SK-N-SH treated with all-trans-retinoic acid at 6 μM for 48 hours (cell line): ENCODE measurements around the gene TP53.

ENCODE experiments used
- ATAC-seq: fragments of 200-7000 bp; cut with Tn5 transposase; 3 replicates; pipeline ENCODE4 v1.9.1; 2020; ENCODE audit warnings: mild to moderate bottlenecking, moderate library complexity
- ARNTL ChIP-seq: fragments of 450-650 bp; formaldehyde crosslinking; IDR thresholded peaks from 2 replicates; pipeline ENCODE4 v1.5.0; 2020; ENCODE audit warnings: low read depth, mild to moderate bottlenecking, moderate library complexity, borderline replicate concordance
- BACH2 ChIP-seq: fragments of 250-450 bp; sonication (Bioruptor Pico); IDR thresholded peaks from 2 replicates; pipeline ENCODE4 v1.9.0; 2021; ENCODE audit warnings: mild to moderate bottlenecking, borderline replicate concordance
- CSDC2 ChIP-seq: fragments of 250-450 bp; sonication (Bioruptor Pico); IDR thresholded peaks from 2 replicates; pipeline ENCODE4 v1.5.0; 2020; ENCODE audit warnings: mild to moderate bottlenecking, moderate library complexity
- ESRRG ChIP-seq: fragments of 250-450 bp; sonication (Bioruptor Pico); IDR thresholded peaks from 2 replicates; pipeline ENCODE4 v1.6.1; 2021; ENCODE audit warnings: mild to moderate bottlenecking
- ISL1 ChIP-seq: fragments of 250-450 bp; sonication (Bioruptor Pico); IDR thresholded peaks from 2 replicates; pipeline ENCODE4 v2.1.2; 2022; ENCODE audit warnings: mild to moderate bottlenecking, moderate library complexity
- OSR1 ChIP-seq: fragments of 250-450 bp; sonication (Bioruptor Pico); IDR thresholded peaks from 2 replicates; pipeline ENCODE4 v1.8.0; 2022; ENCODE audit warnings: moderate library complexity, mild to moderate bottlenecking, inconsistent platforms
- PPARA ChIP-seq: fragments of 250-450 bp; sonication (Bioruptor Pico); IDR thresholded peaks from 2 replicates; pipeline ENCODE4 v1.5.0; 2020; ENCODE audit warnings: mild to moderate bottlenecking, borderline replicate concordance
- RARB ChIP-seq: fragments of 250-450 bp; sonication (Bioruptor Pico); IDR thresholded peaks from 2 replicates; pipeline ENCODE4 v1.8.0; 2021; ENCODE audit warnings: mild to moderate bottlenecking, moderate library complexity
- SNAI2 ChIP-seq: fragments of 250-450 bp; sonication (Bioruptor Pico); IDR thresholded peaks from 2 replicates; pipeline ENCODE4 v1.5.0; 2020; ENCODE audit warnings: mild to moderate bottlenecking, moderate library complexity
- TCF4 ChIP-seq: fragments of 250-450 bp; sonication (Bioruptor Pico); IDR thresholded peaks from 2 replicates; pipeline ENCODE4 v1.8.0; 2021; ENCODE audit warnings: mild to moderate bottlenecking, moderate library complexity, borderline replicate concordance
- TOX ChIP-seq: fragments of 250-450 bp; sonication (Bioruptor Pico); IDR thresholded peaks from 2 replicates; pipeline ENCODE4 v1.8.0; 2021; ENCODE audit warnings: mild to moderate bottlenecking, moderate library complexity, borderline replicate concordance
- ZC3H10 ChIP-seq: fragments of 250-450 bp; sonication (Bioruptor Pico); IDR thresholded peaks from 2 replicates; pipeline ENCODE4 v1.5.1; 2021; ENCODE audit warnings: mild to moderate bottlenecking, moderate library complexity
- ZFP3 ChIP-seq: fragments of 250-450 bp; sonication (Bioruptor Pico); IDR thresholded peaks from 2 replicates; pipeline ENCODE4 v1.5.0; 2020; ENCODE audit warnings: mild to moderate bottlenecking, moderate library complexity
- ZFP30 ChIP-seq: fragments of 450-650 bp; formaldehyde crosslinking; IDR thresholded peaks from 2 replicates; pipeline ENCODE4 v1.5.0; 2022; ENCODE audit warnings: mild to moderate bottlenecking, moderate library complexity
- ZNF565 ChIP-seq: fragments of 450-650 bp; formaldehyde crosslinking; conservative IDR thresholded peaks from 2 replicates; pipeline ENCODE4 v1.5.0; 2020; ENCODE audit warnings: low read depth, mild to moderate bottlenecking, moderate library complexity
- ZNF70 ChIP-seq: fragments of 450-650 bp; formaldehyde crosslinking; IDR thresholded peaks from 2 replicates; pipeline ENCODE4 v1.5.0; 2020; ENCODE audit warnings: mild to moderate bottlenecking, moderate library complexity
- ZNF8 ChIP-seq: fragments of 450-650 bp; formaldehyde crosslinking; IDR thresholded peaks from 2 replicates; pipeline ENCODE4 v1.5.0; 2020; ENCODE audit warnings: mild to moderate bottlenecking, moderate library complexity
- TF ChIP-seq, protein P1 (sequence below): fragments of 250-450 bp; sonication (Bioruptor Pico); IDR thresholded peaks from 2 replicates; pipeline ENCODE4 v1.8.0; 2021; ENCODE audit warnings: low read depth, mild to moderate bottlenecking, moderate library complexity, borderline replicate concordance
- TF ChIP-seq, protein P2 (sequence below): fragments of 250-450 bp; sonication (Bioruptor Pico); IDR thresholded peaks from 2 replicates; pipeline ENCODE4 v1.5.0; 2020; ENCODE audit warnings: mild to moderate bottlenecking, moderate library complexity
- TF ChIP-seq, protein P3 (sequence below): fragments of 250-450 bp; sonication (Bioruptor Pico); IDR thresholded peaks from 2 replicates; pipeline ENCODE4 v1.5.1; 2021; ENCODE audit warnings: mild to moderate bottlenecking, moderate library complexity
- TF ChIP-seq, protein P4 (sequence below): fragments of 250-450 bp; sonication (Bioruptor Pico); IDR thresholded peaks from 2 replicates; pipeline ENCODE4 v1.5.1; 2020; ENCODE audit warnings: low read depth, mild to moderate bottlenecking, moderate library complexity
- TF ChIP-seq, protein P5 (sequence below): fragments of 250-450 bp; sonication (Bioruptor Pico); IDR thresholded peaks from 2 replicates; pipeline ENCODE4 v1.8.0; 2020; ENCODE audit warnings: mild to moderate bottlenecking, moderate library complexity, borderline replicate concordance

Gene TP53

DNA sequence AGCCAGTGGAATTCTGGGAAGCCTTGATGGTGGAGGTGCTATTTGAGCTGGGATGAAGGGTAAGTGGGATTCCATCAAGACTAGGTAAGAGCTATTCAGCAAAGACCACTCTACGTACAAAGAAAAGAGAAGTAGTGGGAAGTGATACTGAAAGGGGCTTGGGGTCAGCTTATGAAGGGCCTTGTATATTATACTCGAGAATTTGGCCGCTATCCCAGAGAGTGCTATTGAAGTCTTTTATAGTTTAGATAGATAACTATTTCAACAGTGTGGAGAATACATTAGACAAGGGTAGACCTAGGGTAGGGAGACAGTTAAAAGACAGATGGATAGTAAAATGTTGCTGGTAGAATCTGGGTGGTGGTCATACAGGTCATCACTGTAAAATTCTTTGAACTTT, 40.6 kb upstream of the TP53 start:
- TF ChIP-seq ESRRG (CRISPR knock-in tag) (no peak), RARB (no peak), ZNF565 (CRISPR knock-in tag) (no peak), BACH2 (CRISPR knock-in tag) (no peak), TCF4 (CRISPR knock-in tag) (no peak), OSR1 (CRISPR knock-in tag) (no peak), PPARA (CRISPR knock-in tag) (no peak), SNAI2 (CRISPR knock-in tag) (no peak), TOX (CRISPR knock-in tag) (no peak), ZNF8 (CRISPR knock-in tag) (no peak), CSDC2 (CRISPR knock-in tag) (no peak)
- TF ChIP-seq, protein P1, sequence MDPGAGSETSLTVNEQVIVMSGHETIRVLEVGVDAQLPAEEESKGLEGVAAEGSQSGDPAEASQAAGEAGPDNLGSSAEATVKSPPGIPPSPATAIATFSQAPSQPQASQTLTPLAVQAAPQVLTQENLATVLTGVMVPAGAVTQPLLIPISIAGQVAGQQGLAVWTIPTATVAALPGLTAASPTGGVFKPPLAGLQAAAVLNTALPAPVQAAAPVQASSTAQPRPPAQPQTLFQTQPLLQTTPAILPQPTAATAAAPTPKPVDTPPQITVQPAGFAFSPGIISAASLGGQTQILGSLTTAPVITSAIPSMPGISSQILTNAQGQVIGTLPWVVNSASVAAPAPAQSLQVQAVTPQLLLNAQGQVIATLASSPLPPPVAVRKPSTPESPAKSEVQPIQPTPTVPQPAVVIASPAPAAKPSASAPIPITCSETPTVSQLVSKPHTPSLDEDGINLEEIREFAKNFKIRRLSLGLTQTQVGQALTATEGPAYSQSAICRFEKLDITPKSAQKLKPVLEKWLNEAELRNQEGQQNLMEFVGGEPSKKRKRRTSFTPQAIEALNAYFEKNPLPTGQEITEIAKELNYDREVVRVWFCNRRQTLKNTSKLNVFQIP: no peak
- TF ChIP-seq, protein P2, sequence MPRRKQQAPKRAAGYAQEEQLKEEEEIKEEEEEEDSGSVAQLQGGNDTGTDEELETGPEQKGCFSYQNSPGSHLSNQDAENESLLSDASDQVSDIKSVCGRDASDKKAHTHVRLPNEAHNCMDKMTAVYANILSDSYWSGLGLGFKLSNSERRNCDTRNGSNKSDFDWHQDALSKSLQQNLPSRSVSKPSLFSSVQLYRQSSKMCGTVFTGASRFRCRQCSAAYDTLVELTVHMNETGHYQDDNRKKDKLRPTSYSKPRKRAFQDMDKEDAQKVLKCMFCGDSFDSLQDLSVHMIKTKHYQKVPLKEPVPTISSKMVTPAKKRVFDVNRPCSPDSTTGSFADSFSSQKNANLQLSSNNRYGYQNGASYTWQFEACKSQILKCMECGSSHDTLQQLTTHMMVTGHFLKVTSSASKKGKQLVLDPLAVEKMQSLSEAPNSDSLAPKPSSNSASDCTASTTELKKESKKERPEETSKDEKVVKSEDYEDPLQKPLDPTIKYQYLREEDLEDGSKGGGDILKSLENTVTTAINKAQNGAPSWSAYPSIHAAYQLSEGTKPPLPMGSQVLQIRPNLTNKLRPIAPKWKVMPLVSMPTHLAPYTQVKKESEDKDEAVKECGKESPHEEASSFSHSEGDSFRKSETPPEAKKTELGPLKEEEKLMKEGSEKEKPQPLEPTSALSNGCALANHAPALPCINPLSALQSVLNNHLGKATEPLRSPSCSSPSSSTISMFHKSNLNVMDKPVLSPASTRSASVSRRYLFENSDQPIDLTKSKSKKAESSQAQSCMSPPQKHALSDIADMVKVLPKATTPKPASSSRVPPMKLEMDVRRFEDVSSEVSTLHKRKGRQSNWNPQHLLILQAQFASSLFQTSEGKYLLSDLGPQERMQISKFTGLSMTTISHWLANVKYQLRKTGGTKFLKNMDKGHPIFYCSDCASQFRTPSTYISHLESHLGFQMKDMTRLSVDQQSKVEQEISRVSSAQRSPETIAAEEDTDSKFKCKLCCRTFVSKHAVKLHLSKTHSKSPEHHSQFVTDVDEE: no peak
- ATAC-seq: no peak

DNA sequence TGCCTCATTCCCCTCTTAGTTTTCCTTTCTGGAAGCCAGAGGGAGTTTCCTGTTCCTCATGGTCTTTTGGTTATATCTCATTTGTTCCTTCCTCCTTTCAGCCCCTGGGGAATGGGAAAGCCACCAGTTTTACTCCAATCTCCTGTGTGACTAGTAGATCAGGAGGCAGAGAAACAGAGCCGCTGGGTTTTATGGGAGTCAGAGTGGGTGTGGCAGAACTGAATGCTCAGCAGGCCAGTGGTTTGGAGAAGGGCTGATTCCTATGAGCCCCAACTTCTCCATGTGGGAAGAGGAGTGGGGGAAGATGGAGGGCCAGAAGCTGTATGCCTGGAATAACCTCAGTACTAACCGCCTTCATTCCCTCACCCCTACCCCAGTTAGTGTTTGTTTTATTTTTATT, 34.3 kb upstream of the TP53 start:
- no peak for ATAC-seq
- TF ChIP-seq, protein P2: no peak
- TF ChIP-seq ZNF70 (CRISPR knock-in tag): no peak
- TF ChIP-seq ARNTL (CRISPR knock-in tag): no peak
- TF ChIP-seq CSDC2 (CRISPR knock-in tag): no peak
- no peak for TF ChIP-seq ZNF565 (CRISPR knock-in tag)
- TF ChIP-seq, protein P3, sequence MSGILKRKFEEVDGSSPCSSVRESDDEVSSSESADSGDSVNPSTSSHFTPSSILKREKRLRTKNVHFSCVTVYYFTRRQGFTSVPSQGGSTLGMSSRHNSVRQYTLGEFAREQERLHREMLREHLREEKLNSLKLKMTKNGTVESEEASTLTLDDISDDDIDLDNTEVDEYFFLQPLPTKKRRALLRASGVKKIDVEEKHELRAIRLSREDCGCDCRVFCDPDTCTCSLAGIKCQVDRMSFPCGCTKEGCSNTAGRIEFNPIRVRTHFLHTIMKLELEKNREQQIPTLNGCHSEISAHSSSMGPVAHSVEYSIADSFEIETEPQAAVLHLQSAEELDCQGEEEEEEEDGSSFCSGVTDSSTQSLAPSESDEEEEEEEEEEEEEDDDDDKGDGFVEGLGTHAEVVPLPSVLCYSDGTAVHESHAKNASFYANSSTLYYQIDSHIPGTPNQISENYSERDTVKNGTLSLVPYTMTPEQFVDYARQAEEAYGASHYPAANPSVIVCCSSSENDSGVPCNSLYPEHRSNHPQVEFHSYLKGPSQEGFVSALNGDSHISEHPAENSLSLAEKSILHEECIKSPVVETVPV (CRISPR knock-in tag): no peak
- TF ChIP-seq, protein P4, sequence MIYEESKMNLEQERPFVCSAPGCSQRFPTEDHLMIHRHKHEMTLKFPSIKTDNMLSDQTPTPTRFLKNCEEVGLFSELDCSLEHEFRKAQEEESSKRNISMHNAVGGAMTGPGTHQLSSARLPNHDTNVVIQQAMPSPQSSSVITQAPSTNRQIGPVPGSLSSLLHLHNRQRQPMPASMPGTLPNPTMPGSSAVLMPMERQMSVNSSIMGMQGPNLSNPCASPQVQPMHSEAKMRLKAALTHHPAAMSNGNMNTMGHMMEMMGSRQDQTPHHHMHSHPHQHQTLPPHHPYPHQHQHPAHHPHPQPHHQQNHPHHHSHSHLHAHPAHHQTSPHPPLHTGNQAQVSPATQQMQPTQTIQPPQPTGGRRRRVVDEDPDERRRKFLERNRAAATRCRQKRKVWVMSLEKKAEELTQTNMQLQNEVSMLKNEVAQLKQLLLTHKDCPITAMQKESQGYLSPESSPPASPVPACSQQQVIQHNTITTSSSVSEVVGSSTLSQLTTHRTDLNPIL: no peak
- TF ChIP-seq SNAI2 (CRISPR knock-in tag): no peak
- TF ChIP-seq ZC3H10 (CRISPR knock-in tag): no peak
- TF ChIP-seq ISL1 (CRISPR knock-in tag): no peak
- TF ChIP-seq ZFP3 (CRISPR knock-in tag): no peak
- TF ChIP-seq, protein P5, sequence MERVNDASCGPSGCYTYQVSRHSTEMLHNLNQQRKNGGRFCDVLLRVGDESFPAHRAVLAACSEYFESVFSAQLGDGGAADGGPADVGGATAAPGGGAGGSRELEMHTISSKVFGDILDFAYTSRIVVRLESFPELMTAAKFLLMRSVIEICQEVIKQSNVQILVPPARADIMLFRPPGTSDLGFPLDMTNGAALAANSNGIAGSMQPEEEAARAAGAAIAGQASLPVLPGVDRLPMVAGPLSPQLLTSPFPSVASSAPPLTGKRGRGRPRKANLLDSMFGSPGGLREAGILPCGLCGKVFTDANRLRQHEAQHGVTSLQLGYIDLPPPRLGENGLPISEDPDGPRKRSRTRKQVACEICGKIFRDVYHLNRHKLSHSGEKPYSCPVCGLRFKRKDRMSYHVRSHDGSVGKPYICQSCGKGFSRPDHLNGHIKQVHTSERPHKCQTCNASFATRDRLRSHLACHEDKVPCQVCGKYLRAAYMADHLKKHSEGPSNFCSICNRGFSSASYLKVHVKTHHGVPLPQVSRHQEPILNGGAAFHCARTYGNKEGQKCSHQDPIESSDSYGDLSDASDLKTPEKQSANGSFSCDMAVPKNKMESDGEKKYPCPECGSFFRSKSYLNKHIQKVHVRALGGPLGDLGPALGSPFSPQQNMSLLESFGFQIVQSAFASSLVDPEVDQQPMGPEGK (CRISPR knock-in tag): no peak
- TF ChIP-seq ESRRG (CRISPR knock-in tag): no peak
- TF ChIP-seq BACH2 (CRISPR knock-in tag): no peak
- no peak for TF ChIP-seq ZFP30 (CRISPR knock-in tag)
- TF ChIP-seq OSR1 (CRISPR knock-in tag): no peak
- TF ChIP-seq ZNF8 (CRISPR knock-in tag): no peak
